Lower leg skin (tissue), 4 donors: ENCODE measurements around the gene THYN1. TPM values are rescaled to one million over a fixed set of nuclear protein-coding genes. Genes with fewer than 3 reads are reported as not detected.

Experiments used
- DNase-seq, 2 donors: peaks; one replicate each; pipeline ENCODE4 v3.0.0-alpha.2; 2019; ENCODE audit warnings: low spot score in 2 of 2
- H3K4me3 ChIP-seq: fragments of 200-600 bp; sonication (generic); 2 replicates; pipeline ENCODE4 v1.5.1; 2017; ENCODE audit warnings: mild to moderate bottlenecking, low read depth; ENCODE audit not compliant: poor library complexity, severe bottlenecking
- POLR2A ChIP-seq, 2 donors: fragments of 450-650 bp; IDR thresholded peaks; one replicate each; pipeline ENCODE4 v1.6.1; 2016 to 2017; ENCODE audit warnings: antibody characterized with exemption in 2 of 2, mild to moderate bottlenecking in 1 of 2, moderate library complexity in 1 of 2
- WGBS, 2 donors: methylation state at CpG; one replicate each; pipeline ENCODE4 v1.1.5; 2018; 5-methylcytosine and 5-hydroxymethylcytosine counted together
- intact Hi-C: fragments of 100-400 bp; cut with DNase I; formaldehyde crosslinking; loops from one replicate; pipeline ENCODE4 v1.15.0; 2023; ENCODE audit warnings: low total_unique reads
- total RNA-seq, 4 donors: library from RNA; depleted of rRNA; stranded (reverse); fragments of >200 nt; gene quantifications; one replicate each; pipeline ENCODE4 v1.1.0, GENCODE V29; 2016
- TF ChIP-seq, protein P1 (sequence below), 3 donors: fragments of 450-650 bp; IDR thresholded peaks; one replicate each; pipeline ENCODE4 v1.5.1; 2016; ENCODE audit warnings: antibody characterized with exemption in 3 of 3, mild to moderate bottlenecking in 3 of 3, moderate library complexity in 2 of 3

Gene THYN1
- total RNA-seq, 4 donors from 2014 or later: 9.1 to 35.7 (median 26.2) TPM

DNA sequence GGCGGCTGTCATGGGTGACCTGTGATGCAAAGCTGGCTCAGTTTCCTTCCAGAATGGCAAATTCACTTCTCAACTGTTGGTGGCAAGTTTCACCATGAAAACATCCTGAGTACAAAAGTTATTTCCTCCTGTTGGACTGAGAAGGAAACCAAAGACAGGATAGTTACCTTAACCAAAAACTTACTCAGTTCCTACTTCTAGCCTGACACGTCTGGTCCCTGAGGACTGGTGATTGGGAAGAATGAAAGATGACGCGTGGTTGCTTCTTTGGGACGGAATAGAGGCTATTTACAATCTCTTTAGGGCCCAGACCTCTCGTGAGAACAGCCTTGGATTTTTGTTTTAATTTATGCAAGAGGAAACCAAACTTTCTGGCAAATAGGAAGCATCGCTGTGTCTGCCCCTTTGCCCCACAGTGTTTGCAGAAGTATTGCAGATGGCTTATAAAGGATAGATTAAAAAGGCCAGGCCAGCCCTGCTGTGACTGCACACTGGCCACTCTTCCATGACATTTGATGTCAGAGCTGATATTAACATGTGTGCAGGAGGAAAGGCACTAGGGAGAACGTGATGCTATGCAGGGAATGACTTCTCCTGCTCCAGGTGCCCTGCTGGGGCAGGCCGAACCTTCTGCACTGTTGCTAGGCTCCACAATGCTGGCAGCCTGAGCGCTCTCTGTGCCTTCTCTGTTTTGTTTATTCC, 21.0 kb downstream of the THYN1 start:
- TF ChIP-seq POLR2A (IDR thresholded peaks at IDR 0.05): no peak
- TF ChIP-seq, protein P1, sequence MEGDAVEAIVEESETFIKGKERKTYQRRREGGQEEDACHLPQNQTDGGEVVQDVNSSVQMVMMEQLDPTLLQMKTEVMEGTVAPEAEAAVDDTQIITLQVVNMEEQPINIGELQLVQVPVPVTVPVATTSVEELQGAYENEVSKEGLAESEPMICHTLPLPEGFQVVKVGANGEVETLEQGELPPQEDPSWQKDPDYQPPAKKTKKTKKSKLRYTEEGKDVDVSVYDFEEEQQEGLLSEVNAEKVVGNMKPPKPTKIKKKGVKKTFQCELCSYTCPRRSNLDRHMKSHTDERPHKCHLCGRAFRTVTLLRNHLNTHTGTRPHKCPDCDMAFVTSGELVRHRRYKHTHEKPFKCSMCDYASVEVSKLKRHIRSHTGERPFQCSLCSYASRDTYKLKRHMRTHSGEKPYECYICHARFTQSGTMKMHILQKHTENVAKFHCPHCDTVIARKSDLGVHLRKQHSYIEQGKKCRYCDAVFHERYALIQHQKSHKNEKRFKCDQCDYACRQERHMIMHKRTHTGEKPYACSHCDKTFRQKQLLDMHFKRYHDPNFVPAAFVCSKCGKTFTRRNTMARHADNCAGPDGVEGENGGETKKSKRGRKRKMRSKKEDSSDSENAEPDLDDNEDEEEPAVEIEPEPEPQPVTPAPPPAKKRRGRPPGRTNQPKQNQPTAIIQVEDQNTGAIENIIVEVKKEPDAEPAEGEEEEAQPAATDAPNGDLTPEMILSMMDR (IDR thresholded peaks at IDR 0.05): no peak
- 59 to 62% methylated on average over 10 of the region's 10 CpGs for WGBS, 2 donors
- no peak overlapping the region for H3K4me3 ChIP-seq
- intact Hi-C loops: no loop called here
- DNase-seq: no peak

DNA sequence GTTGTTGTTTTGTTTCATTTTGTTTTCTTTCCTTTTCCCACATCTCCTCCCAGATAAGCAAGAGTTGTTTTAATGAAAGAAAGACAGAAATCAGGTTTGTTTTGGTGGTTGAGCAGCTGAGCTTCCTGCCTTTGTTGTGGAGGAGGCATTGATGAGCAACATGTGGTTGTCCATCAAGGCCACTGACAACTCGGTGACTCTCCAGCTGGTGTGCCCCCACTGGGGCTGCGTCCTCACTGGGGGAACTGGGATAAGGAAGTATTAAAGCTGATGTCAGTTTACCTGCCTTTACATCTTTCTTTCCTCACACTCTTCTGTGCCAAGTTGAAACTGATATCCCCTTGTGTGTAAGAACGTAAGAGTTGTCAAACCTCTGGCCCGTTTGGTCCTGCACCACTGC, 22.8 kb downstream of the THYN1 start:
- no peak overlapping the region for H3K4me3 ChIP-seq
- intact Hi-C loops: no loop called here
- peak in 1 of 2 donors; percentile 56 for DNase-seq
- WGBS, 2 donors: 75 to 77% methylated on average over 4 of the region's 4 CpGs
- no peak for TF ChIP-seq POLR2A (IDR thresholded peaks at IDR 0.05)
- TF ChIP-seq, protein P1 (IDR thresholded peaks at IDR 0.05): no peak

DNA sequence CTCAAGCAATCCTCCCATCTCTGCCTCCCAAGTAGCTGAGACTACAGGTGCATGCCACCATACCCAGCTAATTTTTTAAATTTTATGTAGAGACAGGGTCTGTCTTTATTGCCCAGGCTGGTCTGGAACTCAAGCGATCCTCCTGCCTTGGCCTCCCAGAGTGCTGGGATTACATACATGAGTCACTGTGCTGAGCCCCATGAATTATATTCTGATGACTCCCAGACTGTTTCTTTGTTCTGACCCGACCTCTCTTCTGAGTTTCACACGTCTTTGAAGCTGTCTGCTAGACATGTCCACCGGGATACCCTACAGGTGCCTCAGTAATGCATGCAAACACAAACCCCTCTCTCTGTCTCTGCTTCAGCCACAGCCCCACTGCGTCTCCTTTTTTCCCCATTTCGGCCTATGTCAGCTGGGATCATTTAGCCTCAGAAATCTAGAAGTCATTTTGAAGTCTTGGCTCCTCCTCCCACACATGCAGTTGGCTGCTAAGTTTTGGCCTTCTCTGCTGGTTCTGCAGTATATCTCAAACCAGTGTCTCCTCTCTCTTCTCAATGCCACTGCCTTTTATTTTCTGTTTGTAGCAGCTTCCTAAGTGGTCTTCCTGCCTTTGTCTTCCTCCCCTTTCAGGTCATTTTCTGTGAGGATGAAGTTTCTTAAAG, 23.9 kb downstream of the THYN1 start:
- intact Hi-C loops: no loop called here
- TF ChIP-seq, protein P1 (IDR thresholded peaks at IDR 0.05): no peak
- no peak for TF ChIP-seq POLR2A (IDR thresholded peaks at IDR 0.05)
- 57 to 70% methylated on average over 6 of the region's 6 CpGs for WGBS, 2 donors
- no peak for DNase-seq
- no peak overlapping the region for H3K4me3 ChIP-seq

DNA sequence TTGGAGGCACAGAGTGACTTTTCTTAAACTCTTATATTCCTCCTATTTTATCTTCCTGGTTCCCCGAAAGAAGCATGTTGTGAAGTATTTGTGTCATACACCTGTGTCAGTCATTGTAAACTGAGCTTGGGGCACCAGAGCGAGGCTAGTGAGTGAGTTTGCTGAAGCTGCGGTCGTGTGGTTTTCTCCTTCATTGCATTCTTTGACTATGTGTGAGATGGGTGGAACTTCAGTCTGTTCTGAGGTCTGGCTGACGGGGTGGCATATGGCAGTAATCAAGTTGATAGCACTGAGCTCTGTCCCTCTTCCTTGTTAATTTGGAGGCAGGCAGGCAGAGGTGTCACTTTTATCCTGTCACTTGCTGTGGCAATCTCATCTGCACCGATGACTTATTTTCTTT, 24.5 kb downstream of the THYN1 start:
- DNase-seq: peak in 1 of 2 donors; percentile 46
- WGBS, 2 donors: 72 to 74% methylated on average over 6 of the region's 6 CpGs
- intact Hi-C loops: no loop called here
- no peak for TF ChIP-seq POLR2A (IDR thresholded peaks at IDR 0.05)
- TF ChIP-seq, protein P1 (IDR thresholded peaks at IDR 0.05): no peak
- no peak overlapping the region for H3K4me3 ChIP-seq

DNA sequence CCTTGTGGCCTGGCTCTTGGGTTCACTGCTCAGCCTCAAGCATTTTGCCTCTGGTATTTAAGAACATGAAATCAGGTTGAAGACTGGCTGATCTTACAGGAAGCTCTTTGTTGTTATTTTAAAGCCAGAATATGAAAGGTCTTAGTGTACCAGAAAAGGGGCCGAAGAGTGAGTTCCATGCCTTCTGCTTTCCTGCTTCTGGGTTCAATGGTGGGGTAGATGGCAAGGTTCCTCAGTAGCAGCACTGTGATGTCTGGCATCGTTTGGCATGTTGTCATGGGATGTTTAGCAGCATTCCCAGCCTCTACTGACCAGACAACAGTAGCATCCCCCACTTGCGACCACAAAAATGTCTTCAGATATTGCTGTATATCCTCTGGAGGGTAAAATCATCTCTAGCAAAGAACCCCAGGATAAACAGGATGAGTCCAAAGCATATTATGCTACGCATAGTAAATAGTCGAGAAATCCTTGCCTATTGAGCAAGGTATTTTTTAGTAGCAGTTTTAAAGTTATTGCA, 26.3 kb downstream of the THYN1 start:
- 87 to 93% methylated on average over 5 of the region's 5 CpGs for WGBS, 2 donors
- intact Hi-C loops: no loop called here
- no peak for DNase-seq
- H3K4me3 ChIP-seq: no peak overlapping the region
- no peak for TF ChIP-seq POLR2A (IDR thresholded peaks at IDR 0.05)
- TF ChIP-seq, protein P1 (IDR thresholded peaks at IDR 0.05): no peak
